KBM-7 (cell line): ENCODE data around the gene PNMA5.

Experiments used
- DNase-seq: peaks from one replicate; pipeline ENCODE4 v3.0.0-alpha.2; 2015
- in situ Hi-C: fragments of 300-500 bp; cut with MboI; formaldehyde crosslinking; loops from 2 replicates; pipeline ENCODE4 v1.14.3; 2020; ENCODE audit warnings: low sequenced_read_pairs, low pct_unique_long_range_greater_than_20kb, mixed read lengths

PNMA5 gene

GRCh38 chrX:152968193-152968592, 25.7 kb downstream of the PNMA5 start:
- in situ Hi-C loops, result loop anchor here (25.0 kb wide), 1 partner anchor 694 kb away; the partner anchor contains the start of gene PNCK
- no peak for DNase-seq

- no peak for DNase-seq
- in situ Hi-C loops, result loop anchor here (25.0 kb wide), 1 partner anchor 702 kb away; the partner anchor contains the start of gene PNCK
Measured at GRCh38 chrX:152960115-152960514, 33.8 kb downstream of the PNMA5 start.

- in situ Hi-C loops, result loop anchor here (25.0 kb wide), 1 partner anchor 703 kb away; the partner anchor contains the start of gene PNCK
- DNase-seq, result no peak
Measured at GRCh38 chrX:152959626-152960025, 34.3 kb downstream of the PNMA5 start.

GRCh38 chrX:152958524-152959465, 35.1 kb downstream of the PNMA5 start:
- in situ Hi-C loops, result loop anchor here (25.0 kb wide), 1 partner anchor 704 kb away; the partner anchor contains the start of gene PNCK
- DNase-seq, result peak; percentile 98

- in situ Hi-C loops, result loop anchor here (25.0 kb wide), 1 partner anchor 704 kb away; the partner anchor contains the start of gene PNCK
Measured at GRCh38 chrX:152958047-152958446, 35.9 kb downstream of the PNMA5 start.

GRCh38 chrX:152950786-152951185, 43.1 kb downstream of the PNMA5 start:
- no peak for DNase-seq
- in situ Hi-C loops, result loop anchor here (25.0 kb wide), 1 partner anchor 712 kb away; the partner anchor contains the start of gene PNCK

More at GRCh38 chrX:152958047-152958446, 35.9 kb downstream of the PNMA5 start:
- peak; percentile 56 for DNase-seq

GRCh38 chrX:152949114-152949513, 44.8 kb downstream of the PNMA5 start:
- in situ Hi-C loops, result no loop called here

GRCh38 chrX:152946681-152947080, 47.2 kb downstream of the PNMA5 start:
- in situ Hi-C loops, result no loop called here
- DNase-seq, result no peak

More at GRCh38 chrX:152949114-152949513, 44.8 kb downstream of the PNMA5 start:
- DNase-seq, result no peak

- in situ Hi-C loops, result no loop called here
- no peak for DNase-seq
Measured at GRCh38 chrX:152945021-152945979, 48.6 kb downstream of the PNMA5 start.

GRCh38 chrX:152943826-152944225, 50.1 kb downstream of the PNMA5 start:
- in situ Hi-C loops, result no loop called here

GRCh38 chrX:152942077-152942442, 51.9 kb downstream of the PNMA5 start:
- in situ Hi-C loops, result no loop called here
- DNase-seq, result no peak

More at GRCh38 chrX:152943826-152944225, 50.1 kb downstream of the PNMA5 start:
- no peak for DNase-seq

GRCh38 chrX:152941328-152942076, 52.4 kb downstream of the PNMA5 start:
- DNase-seq, result peak; percentile 98
- in situ Hi-C loops, result no loop called here
